Measurements from ENCODE around the gene SYNGR3.

Gene SYNGR3

DNA sequence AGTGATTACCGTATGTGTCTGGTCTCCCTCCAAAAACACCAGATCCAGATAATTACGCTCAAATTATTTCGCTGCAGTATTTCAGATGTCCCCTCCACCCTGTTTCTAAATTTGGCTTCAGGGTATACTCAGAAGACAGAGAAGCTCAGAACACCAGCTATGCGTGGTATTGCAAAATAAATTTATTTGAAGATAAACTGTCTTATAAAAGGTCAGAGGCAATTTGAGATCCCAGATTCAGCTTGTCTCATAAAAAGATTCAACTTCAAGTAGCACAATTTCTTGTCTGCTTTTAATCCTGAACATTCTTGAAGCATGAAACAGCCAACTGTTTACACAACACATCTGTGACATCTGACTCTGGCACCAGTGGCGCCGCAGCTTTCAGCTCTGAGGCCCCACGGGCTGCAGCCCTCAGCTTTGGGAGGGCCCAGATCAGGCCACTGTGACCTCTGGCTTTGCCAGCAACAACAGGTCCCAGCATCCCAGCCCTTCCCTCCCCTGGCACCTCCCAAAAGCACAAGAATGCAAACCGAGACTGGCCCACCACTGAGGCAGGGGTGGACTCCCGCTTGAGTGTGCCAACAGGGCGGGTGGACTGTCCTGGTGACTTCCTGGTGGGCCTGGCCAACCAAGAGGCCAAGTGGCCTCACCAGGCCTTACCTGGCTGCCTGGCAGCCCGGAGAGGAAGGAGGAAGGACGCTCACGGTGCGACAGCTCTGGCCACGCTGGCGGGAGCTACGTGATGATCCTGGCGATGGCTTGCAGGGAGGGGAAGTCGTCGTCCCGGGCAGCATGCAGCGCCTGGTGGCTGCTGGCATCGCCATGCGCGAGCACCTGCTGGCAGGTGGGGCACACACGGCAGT lies 8.0 kb downstream of the SYNGR3 start:
- no peak for DNase-seq

DNA sequence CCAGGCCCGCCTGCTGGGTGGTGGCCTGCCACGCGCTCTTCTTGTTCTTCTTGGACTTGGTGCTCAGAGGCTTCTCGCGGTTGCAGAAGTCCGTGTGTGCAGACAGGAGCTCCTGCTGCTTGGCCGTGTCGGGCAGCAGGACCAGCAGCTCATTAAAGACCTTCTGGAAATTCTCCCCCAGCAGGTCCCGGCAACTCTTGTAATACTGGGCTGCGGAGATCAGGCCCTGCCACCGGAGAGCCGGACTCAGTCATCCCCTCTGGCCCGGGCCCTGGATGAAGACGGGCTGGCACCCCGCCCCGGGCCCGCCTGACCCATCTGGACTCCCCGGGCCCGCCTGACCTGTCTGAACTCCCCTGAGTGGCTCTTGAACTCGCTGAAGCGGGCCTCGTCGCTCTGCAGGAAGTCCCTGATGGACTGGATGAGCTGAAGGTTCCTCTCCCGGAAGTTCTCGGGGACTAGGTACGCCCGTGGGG lies 8.6 kb downstream of the SYNGR3 start:
- DNase-seq: no peak

DNA sequence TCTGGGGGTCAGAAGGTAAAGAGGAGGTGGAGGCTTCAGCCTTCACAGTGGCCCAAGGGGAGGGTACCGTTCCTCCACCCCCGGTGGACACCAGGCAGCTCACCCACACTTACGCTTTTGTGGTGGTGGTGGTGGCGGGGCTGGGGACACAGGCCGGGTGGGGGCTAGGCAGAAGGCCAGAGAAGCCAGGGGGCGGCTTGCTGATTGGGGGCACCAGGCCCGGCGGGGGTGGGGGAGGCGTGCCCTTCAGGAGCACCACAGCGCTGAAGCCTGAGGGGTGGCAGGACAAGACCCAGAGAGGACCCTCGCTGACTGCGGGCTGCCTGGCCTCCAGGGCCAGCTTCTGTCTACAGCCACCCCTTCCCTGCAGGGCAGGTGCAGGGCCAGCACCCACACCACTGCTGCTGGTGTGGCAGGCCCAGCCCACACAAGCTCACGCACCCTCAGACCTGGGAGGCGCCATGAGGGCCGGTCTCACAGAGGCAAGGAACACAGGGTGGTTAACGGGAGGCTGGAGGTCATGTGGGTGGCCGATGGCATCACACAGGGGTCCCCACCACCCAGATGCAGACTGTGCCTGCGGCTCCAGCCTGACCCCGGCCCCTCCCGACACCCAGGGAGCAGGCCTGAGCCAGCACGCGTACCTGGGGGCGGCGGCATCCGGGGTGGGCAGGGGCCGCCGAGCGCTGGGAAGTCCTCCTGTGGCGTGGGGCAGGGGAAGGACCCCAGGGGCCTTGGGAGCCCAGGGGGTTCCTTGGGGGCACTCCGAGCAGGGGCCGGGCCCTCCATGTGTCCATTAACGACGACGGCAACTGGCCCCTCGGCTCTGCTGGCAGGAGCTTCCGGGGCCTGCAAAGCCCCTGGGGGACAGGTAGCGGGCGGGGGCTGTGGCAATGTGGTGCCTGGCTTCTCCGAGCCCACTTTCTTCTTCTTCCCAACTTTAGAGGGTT lies 9.4 kb downstream of the SYNGR3 start:
- no peak for DNase-seq

DNA sequence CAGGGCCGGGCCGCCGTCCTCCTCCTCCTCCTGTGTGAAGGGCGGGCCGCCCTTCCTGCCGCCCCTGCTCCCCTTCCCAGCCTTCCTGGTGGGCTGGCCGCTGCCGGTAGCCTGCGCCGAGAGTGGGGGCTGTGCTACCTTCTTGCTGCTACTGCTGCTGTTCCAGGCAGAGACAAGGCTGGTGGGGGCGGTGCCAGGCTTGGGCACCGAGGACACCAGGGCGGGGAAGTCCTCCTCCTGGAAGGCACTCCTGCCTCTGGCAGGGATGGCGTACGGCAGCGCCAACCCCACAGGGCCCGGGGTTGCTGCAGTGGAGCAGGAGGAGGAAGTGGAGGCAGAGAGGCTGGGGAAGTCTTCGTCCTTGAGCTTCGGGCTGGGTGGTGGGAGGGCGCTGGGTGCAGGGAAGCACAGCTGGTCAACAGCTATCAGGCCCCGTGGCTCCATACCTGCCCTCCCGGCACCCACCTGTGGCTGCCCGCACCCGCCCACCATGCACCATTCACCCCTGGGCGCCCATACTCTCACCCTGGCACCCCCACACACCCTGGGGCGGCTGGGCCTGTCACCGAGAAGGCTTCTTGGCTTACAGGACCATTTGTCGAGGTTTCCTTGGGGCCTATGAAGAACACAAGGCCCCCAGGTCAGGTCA lies 10.2 kb downstream of the SYNGR3 start:
- no peak for DNase-seq

DNA sequence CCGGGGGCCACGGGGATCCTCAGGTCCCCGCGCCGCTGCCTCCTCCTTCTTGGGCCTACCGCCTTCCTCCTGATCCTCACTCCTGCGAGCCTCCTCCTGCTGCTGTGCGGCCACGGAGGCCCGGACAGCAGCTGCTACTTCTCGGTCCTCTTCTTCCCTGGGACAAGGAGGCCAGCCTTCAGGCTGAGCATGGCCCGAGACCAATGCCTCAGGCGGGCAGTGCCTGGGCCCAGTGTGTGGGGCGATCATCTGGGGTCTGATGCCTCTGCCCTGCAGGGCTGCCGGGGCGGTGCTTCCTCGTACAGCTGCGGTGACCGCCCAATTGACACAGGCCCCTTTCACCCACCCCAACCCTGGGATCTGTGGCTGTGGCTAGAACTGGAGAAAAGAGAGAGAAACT lies 11.3 kb downstream of the SYNGR3 start:
- no peak for DNase-seq

DNA sequence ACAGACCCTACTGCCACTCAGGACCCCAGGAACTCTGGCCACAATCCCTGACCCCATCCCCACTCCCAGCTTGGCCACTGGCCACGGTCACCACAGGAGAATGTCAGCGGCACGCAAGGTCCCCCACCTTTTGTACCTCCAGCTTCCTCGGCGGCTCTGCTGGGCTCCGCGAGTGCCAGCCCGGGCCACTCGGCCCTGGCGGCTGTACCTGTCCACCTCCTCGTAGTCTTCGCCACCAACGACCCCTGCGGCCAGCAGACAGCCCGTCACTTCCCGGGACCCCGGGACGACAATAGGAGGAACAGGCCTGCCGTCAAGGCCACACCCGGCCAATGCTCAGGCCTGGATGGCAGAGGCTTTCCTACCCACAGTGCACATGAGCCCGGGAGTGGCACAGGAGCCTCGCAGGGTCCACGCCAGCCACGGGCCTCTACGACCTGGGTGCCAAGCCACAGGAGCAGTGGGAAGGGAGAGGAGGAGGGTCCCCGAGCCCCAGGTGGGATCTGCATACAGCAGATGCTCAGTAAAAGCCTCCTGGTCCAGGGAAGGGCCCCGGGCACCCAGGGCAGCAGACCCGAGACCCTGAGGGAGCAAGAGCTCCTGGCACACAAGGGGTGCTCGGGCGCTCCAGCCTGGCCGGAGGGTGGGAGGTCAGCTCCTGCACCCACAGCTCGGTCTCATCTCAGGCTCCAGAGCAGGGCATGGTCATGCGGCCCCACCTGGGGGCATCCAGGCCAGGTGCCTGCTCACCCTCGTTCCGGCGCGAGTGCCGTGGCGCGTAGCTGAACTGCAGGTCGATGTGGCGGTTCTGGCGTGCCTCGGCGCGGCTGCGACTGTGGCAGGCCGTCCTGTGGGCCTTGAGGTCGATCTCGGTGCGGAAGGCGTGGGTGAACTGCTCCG lies 11.9 kb downstream of the SYNGR3 start:
- no peak for DNase-seq

DNA sequence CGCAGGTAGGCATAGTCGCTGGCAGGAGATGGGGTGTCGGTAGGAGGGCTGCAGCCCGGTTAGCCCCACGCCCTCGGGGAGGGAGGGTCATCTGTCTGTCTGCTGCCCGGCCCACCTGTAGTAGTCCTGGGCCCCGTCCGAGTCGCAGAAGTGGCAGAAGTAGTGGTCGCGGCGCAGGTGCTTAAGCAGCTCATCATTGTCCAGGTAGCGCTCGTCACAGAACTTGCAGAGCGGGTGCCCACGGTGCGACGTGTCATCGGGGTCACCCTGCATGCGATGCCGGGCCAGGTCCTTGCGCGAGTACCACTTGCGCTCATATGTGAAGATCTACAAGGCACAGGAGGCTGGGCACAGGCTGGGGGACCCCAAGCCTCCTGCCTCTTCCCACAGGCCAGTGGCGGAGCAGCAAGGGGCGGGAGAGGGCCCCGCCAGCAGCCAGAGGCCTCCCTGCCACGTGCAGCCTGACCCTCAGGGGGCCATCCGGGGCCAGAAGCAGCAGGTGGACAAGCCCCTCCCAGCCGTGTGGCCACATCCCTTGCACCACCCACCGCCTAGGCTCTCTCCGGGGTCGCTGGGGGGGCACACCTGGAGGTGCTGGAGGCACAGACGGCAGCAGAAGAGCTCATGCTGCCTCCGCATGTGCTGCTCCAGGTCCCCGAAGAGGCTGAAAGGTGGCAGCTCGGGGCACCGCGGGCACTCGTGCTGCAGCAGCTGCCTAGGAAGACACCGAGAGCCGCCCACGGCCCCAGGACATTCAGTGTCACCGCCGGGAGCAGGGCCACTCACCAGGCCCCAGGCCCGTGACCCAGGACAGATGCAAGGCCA lies 12.8 kb downstream of the SYNGR3 start:
- no peak for DNase-seq

DNA sequence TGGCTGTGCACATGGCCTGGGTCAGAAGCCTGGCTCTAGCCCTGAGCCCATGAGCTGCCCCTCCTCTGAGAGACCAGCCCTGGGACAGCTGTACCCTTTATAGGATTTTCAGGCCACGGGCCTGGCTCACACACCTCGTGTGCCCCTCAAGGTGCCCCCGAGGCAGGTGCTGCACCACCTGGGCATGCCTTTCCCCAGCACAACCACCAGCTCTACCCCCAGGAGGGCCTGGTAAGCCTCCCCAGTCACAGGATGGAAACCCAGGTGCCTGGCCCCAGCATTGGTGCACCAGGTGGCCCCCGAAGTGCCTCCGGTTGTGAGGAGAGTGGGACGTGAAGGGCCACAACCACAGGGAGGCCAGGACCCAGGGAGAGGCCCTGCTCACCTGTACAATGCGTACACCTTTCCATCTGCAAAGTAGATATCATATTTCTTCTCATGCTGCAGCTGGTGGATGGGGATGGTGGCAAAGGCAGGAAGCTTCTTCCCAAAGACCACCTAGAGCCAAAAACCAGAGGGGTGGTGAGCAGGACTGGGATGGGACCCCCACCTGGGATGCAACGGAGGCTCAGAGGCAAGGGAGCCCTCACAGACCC lies 13.6 kb downstream of the SYNGR3 start:
- no peak for DNase-seq

DNA sequence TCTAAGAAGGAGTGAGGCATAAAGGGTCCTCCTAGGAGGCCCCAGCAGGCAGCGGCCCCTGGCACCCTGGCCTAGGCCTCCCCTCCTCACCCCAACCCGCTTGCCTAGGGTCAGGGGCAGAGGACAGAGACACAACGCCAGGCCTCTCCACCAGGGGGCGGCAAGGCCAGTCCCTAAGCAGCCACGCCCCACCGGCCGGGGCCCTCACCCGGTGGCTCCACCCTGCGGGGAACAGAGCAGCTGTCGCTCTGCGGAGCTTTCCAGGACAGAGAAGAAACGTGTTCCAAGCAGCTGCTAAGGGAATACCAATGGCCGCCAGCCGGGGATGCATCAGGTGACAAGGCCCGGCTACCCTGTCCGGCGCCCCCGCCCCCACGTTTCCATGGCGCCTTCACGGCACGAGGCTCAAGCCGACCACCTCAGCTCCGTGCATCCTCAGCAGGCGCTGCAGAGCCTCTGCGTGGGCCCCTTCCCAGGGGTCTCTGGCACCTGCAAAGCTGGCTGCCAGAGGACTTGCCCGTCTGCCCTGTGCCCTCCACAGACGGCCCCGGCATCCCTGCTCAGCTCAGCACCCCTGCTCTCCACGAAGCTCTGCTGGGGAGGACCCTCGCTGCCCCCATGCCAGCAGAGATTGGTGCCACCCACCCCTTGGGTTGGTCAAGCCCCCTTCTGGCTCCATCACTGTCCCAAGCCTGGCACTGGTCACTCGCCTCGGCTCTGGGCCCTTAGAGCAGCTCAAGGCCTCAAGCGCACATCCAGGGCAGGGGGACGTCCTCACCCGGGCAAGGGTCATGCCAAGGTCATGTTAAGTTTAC lies 14.3 kb downstream of the SYNGR3 start:
- peak; percentile 84 for DNase-seq

DNA sequence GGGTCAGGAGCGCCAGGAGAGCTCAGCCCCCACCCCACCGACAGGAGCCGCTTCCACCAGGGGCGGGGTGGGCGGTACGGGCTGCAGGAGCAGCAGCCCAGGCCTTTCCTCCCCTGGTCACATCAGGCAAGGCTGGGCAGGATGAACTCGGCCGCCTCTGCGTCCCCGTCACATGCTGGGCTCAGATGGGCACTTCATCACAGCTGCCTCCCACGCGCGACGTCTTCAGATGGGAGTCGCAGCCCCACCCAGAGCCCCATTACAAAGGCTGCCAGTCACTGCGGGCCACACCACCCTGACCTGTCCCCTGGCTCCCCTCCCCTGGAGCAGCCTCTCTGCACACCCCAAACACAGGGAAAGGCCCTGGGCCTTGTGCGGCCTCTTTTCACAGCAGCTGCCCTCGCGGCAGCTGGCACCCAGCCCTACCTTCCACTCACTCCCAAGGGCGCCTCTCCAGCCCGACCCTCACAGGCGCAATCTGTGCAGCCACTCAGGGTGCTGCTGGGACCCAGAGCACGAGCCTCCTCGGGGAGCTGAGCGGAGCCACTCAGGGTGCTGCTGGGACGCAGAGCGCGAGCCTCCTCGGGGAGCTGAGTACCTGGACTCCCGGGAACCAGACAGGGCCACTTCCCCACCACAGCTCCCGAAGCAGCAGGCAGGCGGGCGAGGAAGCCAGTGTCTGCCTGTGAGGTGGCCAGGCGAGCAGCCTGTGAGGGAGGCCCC lies 15.2 kb downstream of the SYNGR3 start:
- DNase-seq: no peak

DNA sequence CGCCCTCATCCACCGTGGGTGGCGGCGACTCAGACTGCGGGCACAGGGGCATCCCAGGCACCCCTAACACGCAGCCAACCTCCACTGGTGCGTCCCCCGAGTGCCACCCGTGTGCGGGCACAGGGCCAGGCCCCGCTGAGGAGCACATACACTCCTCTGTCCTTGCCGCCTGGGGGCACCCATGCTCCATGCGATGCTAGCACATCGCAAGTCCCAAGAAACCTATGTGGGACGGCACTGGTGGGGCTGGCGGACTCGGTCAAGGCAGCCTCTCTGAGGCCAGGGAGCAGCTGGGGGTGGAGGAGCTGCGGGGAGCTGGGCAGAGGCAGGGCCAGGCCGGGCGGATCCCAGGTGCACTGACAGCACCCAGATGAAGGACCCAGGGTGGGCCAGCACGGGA lies 15.9 kb downstream of the SYNGR3 start:
- DNase-seq: no peak

DNA sequence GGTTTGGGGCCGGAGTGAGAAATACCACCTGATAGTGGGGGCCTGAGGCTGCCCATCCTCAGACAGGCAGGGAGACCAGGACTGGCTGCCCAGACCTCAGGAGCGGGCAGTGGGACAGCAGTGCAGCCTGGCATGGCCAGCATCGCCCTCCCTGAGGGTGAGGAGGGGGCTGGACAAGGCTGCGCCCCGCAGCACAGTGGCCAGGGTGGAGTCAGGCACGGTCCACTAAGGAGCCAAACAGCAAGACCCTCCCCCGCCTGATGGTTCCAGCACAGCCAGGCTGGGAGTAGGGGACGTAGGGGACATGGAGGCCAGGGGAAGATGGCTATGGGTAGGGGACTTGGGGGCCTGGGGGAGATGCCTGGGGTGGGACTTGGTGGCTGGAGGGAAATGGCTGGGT lies 16.5 kb downstream of the SYNGR3 start:
- DNase-seq: no peak

DNA sequence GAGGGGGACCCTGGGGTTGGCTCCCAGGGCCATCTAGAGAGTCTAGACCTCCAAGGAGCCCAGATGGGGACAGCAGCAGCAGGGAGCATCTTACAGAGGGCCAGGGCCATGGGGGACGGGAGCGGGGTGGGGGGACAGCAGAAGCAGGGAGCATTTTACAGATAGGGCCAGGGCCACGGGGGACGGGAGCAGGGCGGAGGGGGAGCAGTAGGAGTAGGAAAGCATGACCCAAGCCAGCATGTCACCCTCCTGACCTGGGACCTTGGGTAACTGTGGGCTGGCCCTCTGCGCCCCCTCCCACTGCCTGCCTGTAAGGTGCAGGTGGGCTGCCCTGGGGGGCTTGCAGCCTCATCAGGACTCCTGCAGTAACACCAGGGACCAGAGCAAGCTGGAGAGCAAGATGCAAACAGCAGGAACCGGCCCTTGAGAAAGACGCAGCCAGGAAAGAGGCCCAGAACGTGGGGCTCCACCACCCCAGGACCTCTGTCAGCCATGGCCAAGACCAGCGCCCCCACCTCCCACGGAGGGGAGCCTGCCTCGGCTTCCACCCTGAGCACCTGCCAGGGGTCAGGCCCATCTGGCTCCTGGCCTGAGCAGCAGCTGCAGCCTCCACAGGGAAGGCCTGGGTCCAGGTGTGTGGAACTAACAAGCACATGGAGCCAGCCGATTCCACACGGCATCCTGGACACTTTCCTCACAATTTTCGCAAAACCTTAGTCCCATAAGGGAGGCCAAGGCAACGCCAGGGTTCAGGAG lies 17.5 kb downstream of the SYNGR3 start:
- DNase-seq: no peak

DNA sequence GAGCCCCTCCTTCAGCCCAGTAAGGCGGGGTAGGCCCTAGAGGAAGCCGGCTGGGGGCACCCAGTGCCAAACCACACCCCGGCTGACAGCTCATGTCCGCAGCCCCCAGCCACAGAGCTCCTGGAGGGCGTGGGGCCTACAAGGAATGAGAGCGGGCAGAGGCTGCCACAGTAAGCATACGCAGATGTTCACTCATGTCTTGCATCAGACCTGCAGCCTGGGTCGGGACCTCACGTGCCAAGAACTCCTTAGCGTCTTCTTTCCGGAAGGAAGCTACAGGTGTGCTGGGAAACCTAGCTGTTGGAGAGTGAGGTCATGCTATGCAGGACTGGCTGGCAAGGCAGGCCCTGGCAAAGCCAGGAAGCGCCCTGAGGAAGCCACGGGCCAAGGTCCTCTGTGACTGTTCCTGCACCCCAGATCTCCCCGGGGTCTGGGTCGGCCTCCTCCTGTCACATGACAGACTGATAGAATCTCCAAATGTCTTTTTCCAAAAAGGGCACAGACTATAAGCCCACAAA lies 18.3 kb downstream of the SYNGR3 start:
- no peak for DNase-seq

DNA sequence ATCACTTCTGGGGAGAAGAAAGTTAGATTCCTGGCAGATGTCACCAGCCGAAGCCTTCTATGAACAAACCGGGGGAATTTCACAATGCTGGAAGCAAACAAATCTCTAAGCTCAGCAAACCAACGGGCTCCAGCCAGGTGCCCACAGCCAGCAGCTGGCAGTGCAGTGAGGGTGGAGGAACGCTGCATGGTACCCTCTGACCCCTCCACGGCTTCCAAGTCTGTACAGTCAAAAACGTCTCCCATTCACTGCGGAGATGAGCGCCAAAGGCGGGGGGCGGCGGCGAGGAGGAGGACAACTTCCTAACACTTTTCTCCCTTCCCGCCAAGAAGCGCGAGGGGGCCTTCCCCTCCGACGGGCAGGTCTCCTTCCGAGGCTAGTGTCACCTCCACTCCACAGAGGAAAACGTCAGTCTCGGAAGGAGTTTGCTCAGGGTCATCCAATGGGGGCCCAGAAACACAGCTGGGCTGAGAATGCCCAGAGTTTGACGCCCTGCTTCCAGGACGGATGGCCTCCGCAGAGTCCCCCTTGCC lies 18.9 kb downstream of the SYNGR3 start:
- no peak for DNase-seq

DNA sequence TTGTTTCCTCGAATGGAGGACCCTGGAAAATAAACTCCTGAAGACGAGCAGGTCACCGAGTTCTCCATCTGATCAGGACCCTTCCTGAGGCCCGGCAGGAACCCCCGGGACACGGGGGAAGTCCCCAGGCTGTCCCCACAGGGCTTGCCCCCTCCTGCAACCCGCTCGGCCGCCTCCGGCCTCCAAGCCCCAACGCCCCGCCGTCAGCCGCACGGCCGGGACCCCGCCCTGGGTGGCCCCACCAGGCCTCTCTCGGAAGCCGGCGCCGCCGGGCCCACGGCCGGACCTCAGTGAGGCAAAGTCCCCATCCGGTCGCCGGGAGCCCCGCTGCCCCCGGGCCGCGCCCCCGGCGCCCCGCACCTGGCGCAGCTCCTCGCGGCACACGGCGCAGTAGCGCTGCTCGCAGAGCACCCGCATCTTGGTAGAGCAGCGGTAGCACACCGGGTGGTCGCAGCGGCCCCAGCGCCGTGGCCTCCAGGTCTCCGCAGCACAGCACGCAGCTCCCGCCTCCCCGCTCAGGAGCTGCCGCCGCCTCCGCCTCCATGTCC lies 19.5 kb downstream of the SYNGR3 start:
- no peak for DNase-seq

DNA sequence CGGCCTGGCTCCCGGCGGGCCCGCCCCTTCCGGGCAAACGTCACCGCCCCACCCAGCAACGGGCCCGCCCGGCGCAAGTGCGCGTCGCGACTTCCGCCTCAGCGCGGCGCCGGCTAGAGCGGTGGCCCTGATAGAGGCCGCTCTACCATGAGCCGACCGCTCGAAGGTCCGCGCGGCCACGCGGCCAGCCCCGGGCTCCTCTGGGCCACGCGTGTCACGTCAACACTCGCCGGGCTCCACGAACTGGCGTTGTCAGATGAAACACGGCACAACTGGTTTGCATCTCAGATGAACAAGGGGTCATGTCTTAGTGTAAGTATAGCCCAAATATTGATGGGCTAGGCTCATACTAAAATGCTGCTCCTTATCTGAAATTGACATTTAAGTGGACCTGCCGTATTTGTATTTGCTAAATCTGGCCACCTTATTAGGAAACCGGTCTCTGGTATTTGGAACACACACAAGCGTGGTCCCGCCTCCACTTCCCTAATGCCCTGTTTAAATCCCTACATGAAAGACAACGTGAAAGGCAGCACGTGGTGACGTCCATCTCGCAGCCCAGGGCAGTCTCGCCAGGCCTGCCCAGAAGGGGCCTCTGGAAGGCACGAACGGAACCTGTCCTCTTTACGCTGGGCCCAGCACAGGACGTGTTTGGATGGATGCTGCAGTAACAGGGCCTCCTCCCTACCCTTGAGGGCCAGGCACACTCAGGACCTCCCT lies 20.2 kb downstream of the SYNGR3 start, which contains the start of gene ZNF598:
TSS of gene ZNF598 (minus strand) at position 31 of the 720 bp plus-strand sequence.
- peak; percentile 80 for DNase-seq

All from stimulated activated CD4-positive, alpha-beta T cell treated with anti-CD3 and anti-CD28 coated beads, Interleukin-12 subunit alpha, Interleukin-12 subunit beta, amount 100 ng/mL, for 4 hours (primary cell).